Suprapubic skin (tissue), 4 donors: ENCODE data around the gene RBP2. TPM values are rescaled to one million over a fixed set of nuclear protein-coding genes. Genes with fewer than 3 reads are reported as not detected.

Source experiments
- DNase-seq, 2 donors: peaks; one replicate each; pipeline ENCODE4 v3.0.0-alpha.2; 2019; ENCODE audit warnings: low spot score in 2 of 2
- H3K27ac ChIP-seq: fragments of 200-600 bp; sonication (generic); one replicate; pipeline ENCODE4 v1.5.1; 2019
- H3K27me3 ChIP-seq: fragments of 200-600 bp; sonication (generic); one replicate; pipeline ENCODE4 v1.5.1; 2019
- H3K36me3 ChIP-seq: fragments of 200-600 bp; sonication (generic); one replicate; pipeline ENCODE4 v1.5.1; 2019
- H3K4me1 ChIP-seq: fragments of 200-600 bp; sonication (generic); one replicate; pipeline ENCODE4 v1.5.1; 2019
- H3K4me3 ChIP-seq: fragments of 200-600 bp; sonication (generic); one replicate; pipeline ENCODE4 v1.5.1; 2019; ENCODE audit warnings: mild to moderate bottlenecking
- H3K9me3 ChIP-seq: fragments of 200-600 bp; sonication (generic); one replicate; pipeline ENCODE4 v1.5.1; 2019
- CTCF ChIP-seq, 2 donors: fragments of 200-600 bp in 1 of 2; fragments of 450-650 bp in 1 of 2; sonication (generic) in 1 of 2; IDR thresholded peaks; one replicate each; pipeline ENCODE4 v1.5.1; 2016 to 2019; ENCODE audit warnings: antibody characterized with exemption in 2 of 2, mild to moderate bottlenecking in 1 of 2, moderate library complexity in 1 of 2
- EP300 ChIP-seq: sonication (generic); formaldehyde crosslinking; IDR thresholded peaks from one replicate; pipeline ENCODE4 v1.6.1; 2017; ENCODE audit warnings: antibody characterized with exemption
- POLR2A ChIP-seq, 2 donors: fragments of 450-650 bp; IDR thresholded peaks; one replicate each; pipeline ENCODE4 v1.6.1; 2017; ENCODE audit warnings: antibody characterized with exemption in 2 of 2, mild to moderate bottlenecking in 2 of 2, moderate library complexity in 2 of 2
- POLR2AphosphoS5 ChIP-seq, 3 donors: sonication (generic); formaldehyde crosslinking; IDR thresholded peaks; one replicate each; pipeline ENCODE4 v1.6.1; 2017; ENCODE audit warnings: antibody characterized with exemption in 3 of 3
- WGBS: methylation state at CpG from one replicate; pipeline ENCODE4 v1.1.5; 2018; 5-methylcytosine and 5-hydroxymethylcytosine counted together
- total RNA-seq, 4 donors: library from RNA; depleted of rRNA; stranded (reverse); fragments of >200 nt; gene quantifications; one replicate each; pipeline ENCODE4 v1.1.0, GENCODE V29; 2016

The RBP2 gene
- total RNA-seq, 4 donors from 2014 or later, result not detected

- H3K36me3 ChIP-seq, result no peaks in the 10 kb centered on the region
- no peaks in the 10 kb centered on the region for H3K9me3 ChIP-seq
- H3K4me3 ChIP-seq, result no peak overlapping the region
- WGBS, result 88% methylated on average over 2 of the region's 2 CpGs
- H3K27me3 ChIP-seq, result no peaks in the 10 kb centered on the region
- TF ChIP-seq EP300 (no peak), CTCF (IDR thresholded peaks at IDR 0.05) (no peak), POLR2AphosphoS5 (IDR thresholded peaks at IDR 0.05) (no peak), POLR2A (IDR thresholded peaks at IDR 0.05) (no peak)
- no peak overlapping the region for H3K27ac ChIP-seq
- H3K4me1 ChIP-seq, result peaks cover 2% of the 10 kb centered on the region
- DNase-seq, result no peak
Measured at GRCh38 chr3:139460529-139460928, 15.8 kb downstream of the RBP2 start.

GRCh38 chr3:139460076-139460475 is 16.2 kb downstream of the RBP2 start:
- Histone ChIP-seq H3K27ac (no peak overlapping the region), H3K4me3 (no peak overlapping the region), H3K27me3 (no peaks in the 10 kb centered on the region), H3K36me3 (no peaks in the 10 kb centered on the region), H3K4me1 (peaks cover 2% of the 10 kb centered on the region), H3K9me3 (no peaks in the 10 kb centered on the region)
- DNase-seq, result no peak
- TF ChIP-seq POLR2A (IDR thresholded peaks at IDR 0.05) (no peak), EP300 (no peak), CTCF (IDR thresholded peaks at IDR 0.05) (no peak), POLR2AphosphoS5 (IDR thresholded peaks at IDR 0.05) (no peak)

GRCh38 chr3:139458348-139458747 is 18.0 kb downstream of the RBP2 start:
- Histone ChIP-seq H3K27ac (no peak overlapping the region), H3K4me3 (no peak overlapping the region), H3K9me3 (no peaks in the 10 kb centered on the region), H3K27me3 (no peaks in the 10 kb centered on the region), H3K4me1 (peaks cover 2% of the 10 kb centered on the region), H3K36me3 (no peaks in the 10 kb centered on the region)
- no peak for TF ChIP-seq EP300
- no peak for TF ChIP-seq POLR2AphosphoS5 (IDR thresholded peaks at IDR 0.05)
- TF ChIP-seq POLR2A (IDR thresholded peaks at IDR 0.05), result no peak
- TF ChIP-seq CTCF (IDR thresholded peaks at IDR 0.05), result no peak
- DNase-seq, result no peak
- 83% methylated on average over 7 of the region's 7 CpGs for WGBS

- Histone ChIP-seq H3K36me3 (no peaks in the 10 kb centered on the region), H3K4me3 (no peak overlapping the region), H3K27ac (no peak overlapping the region), H3K9me3 (no peaks in the 10 kb centered on the region), H3K27me3 (no peaks in the 10 kb centered on the region), H3K4me1 (peaks cover 2% of the 10 kb centered on the region)
- TF ChIP-seq EP300, result no peak
- TF ChIP-seq POLR2A (IDR thresholded peaks at IDR 0.05), result no peak
- TF ChIP-seq POLR2AphosphoS5 (IDR thresholded peaks at IDR 0.05), result no peak
- TF ChIP-seq CTCF (IDR thresholded peaks at IDR 0.05), result no peak
- no peak for DNase-seq
- 62% methylated on average over 3 of the region's 3 CpGs for WGBS
Measured at GRCh38 chr3:139457066-139457465, 19.2 kb downstream of the RBP2 start.

- H3K36me3 ChIP-seq, result no peaks in the 10 kb centered on the region
- H3K4me1 ChIP-seq, result peaks cover 2% of the 10 kb centered on the region
- no peak overlapping the region for H3K27ac ChIP-seq
- H3K27me3 ChIP-seq, result no peaks in the 10 kb centered on the region
- DNase-seq, result no peak
- 63% methylated on average over 4 of the region's 4 CpGs for WGBS
- H3K4me3 ChIP-seq, result no peak overlapping the region
- no peak for TF ChIP-seq POLR2AphosphoS5 (IDR thresholded peaks at IDR 0.05)
- TF ChIP-seq EP300, result no peak
- no peak for TF ChIP-seq POLR2A (IDR thresholded peaks at IDR 0.05)
- no peak for TF ChIP-seq CTCF (IDR thresholded peaks at IDR 0.05)
- no peaks in the 10 kb centered on the region for H3K9me3 ChIP-seq
Measured at GRCh38 chr3:139456386-139456785, 19.9 kb downstream of the RBP2 start.
